CD4-positive, CD25-positive, alpha-beta regulatory T cell (primary cell): Measurements from ENCODE around the gene PHLDB3. TPM values are rescaled to one million over a fixed set of nuclear protein-coding genes. Genes with fewer than 3 reads are reported as not detected.
"Not testable (repeated sequence)": the region's sequence is repeated elsewhere in the genome, so short reads cannot be mapped to it uniquely, and the experiment has no call there.

Source experiments
- ATAC-seq, 2 donors: fragments of 150-1000 bp; cut with Tn5 transposase; one replicate each; pipeline ENCODE4 v1.10.0; 2021; ENCODE audit warnings: low read depth in 2 of 2, moderate number of reproducible peaks in 2 of 2, moderate library complexity in 1 of 2
- DNase-seq, 3 donors: peaks; one replicate each; pipeline versions ENCODE4 v3.0.0 to v3.0.0-alpha.2; 2012 to 2022; ENCODE audit warnings: mixed read lengths in 1 of 3
- H3K27ac ChIP-seq: one replicate; pipeline ENCODE4 v1.7.0; 2013; ENCODE audit warnings: mild to moderate bottlenecking, low read length; ENCODE audit not compliant: insufficient read depth, poor library complexity, severe bottlenecking
- H3K27me3 ChIP-seq: one replicate; pipeline ENCODE4 v1.7.0; 2013; ENCODE audit warnings: low read length; ENCODE audit not compliant: control insufficient read depth, insufficient read depth
- H3K36me3 ChIP-seq: one replicate; pipeline ENCODE4 v1.7.0; 2013; ENCODE audit warnings: mild to moderate bottlenecking, low read length, moderate library complexity; ENCODE audit not compliant: control insufficient read depth, insufficient read depth
- H3K4me1 ChIP-seq: 2 replicates; pipeline ENCODE4 v1.7.0; 2013; ENCODE audit warnings: mild to moderate bottlenecking, low read length; ENCODE audit not compliant: insufficient read depth, control insufficient read depth, poor library complexity, severe bottlenecking
- H3K4me3 ChIP-seq: one replicate; pipeline ENCODE4 v1.7.0; 2013; ENCODE audit warnings: low read depth, mild to moderate bottlenecking, low read length, moderate library complexity
- H3K9me3 ChIP-seq, 2 experiments: 1 replicate in 1 of 2; 2 replicates in 1 of 2; pipeline ENCODE4 v1.7.0; 2013; ENCODE audit warnings: low read length in 2 of 2, mild to moderate bottlenecking in 1 of 2, moderate library complexity in 1 of 2; ENCODE audit not compliant: control insufficient read depth in 2 of 2
- H3K27ac Mint-ChIP-seq, 3 donors: one replicate each; pipeline ENCODE4 v1.8.0; 2020 to 2022; ENCODE audit warnings: mild to moderate bottlenecking in 3 of 3, mixed read lengths in 3 of 3, moderate library complexity in 2 of 3
- H3K27me3 Mint-ChIP-seq: one replicate; pipeline ENCODE4 v1.8.0; 2022; ENCODE audit warnings: mild to moderate bottlenecking, mixed read lengths
- H3K36me3 Mint-ChIP-seq: one replicate; pipeline ENCODE4 v1.8.0; 2020; ENCODE audit warnings: mixed read lengths
- H3K4me1 Mint-ChIP-seq, 4 donors: one replicate each; pipeline ENCODE4 v1.8.0; 2020 to 2022; ENCODE audit warnings: mixed read lengths in 4 of 4, mild to moderate bottlenecking in 1 of 4
- H3K4me3 Mint-ChIP-seq, 4 donors: one replicate each; pipeline ENCODE4 v1.8.0; 2020 to 2022; ENCODE audit warnings: mild to moderate bottlenecking in 4 of 4, mixed read lengths in 4 of 4, moderate library complexity in 3 of 4
- H3K9me3 Mint-ChIP-seq, 7 donors: one replicate each; pipeline ENCODE4 v1.8.0; 2020 to 2022; ENCODE audit warnings: mixed read lengths in 7 of 7, mild to moderate bottlenecking in 3 of 7, moderate library complexity in 2 of 7
- polyA plus RNA-seq, 4 donors: library from polyadenylated mRNA; unstranded; fragments of 300-500 nt; fragmentation: Illumina TruSeq; gene quantifications; one replicate each; pipeline ENCODE4 v1.2.3, GENCODE V29; 2021
- total RNA-seq: library from RNA; stranded (reverse); gene quantifications from one replicate; pipeline ENCODE4 v1.2.3, GENCODE V29; 2022

PHLDB3 gene
- total and polyA plus RNA-seq, 5 donors from 2014 or later = 1.5 to 64.1 (median 4.2) TPM

DNA sequence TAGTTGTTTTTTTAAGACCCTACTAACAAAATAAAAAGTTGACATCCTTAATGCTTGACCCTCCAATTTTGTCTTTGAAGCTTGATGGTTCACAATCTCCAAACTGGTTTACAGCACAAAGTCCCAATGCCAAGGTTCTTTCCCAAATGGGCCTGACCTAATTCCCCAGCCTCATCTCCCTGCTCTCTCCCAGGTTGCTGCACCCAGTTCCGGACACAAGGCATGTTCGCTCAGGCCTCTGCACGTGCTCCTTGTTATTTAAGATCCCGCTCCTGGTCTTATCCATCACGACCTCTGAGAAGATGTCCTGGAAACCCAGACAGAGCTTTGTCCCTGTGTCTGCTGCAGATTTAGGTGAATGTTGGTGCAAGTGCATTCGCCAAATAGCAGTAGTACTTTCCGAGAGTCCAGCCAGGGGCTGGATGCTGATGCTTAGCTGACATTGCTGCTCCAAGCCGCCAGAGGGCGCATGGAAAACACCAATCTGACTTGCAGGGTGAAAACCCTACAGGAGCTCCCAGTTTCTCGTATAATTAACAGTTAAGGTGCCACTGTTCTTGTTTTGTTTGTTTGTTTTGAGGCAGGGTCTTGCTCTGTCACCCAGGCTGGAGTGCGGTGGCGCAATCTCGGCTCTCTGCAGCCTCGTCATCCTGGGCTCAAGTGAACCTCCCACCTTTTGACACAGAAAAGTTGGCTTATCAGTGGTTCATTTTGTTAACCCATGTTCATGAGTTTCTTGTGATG lies 57.6 kb downstream of the PHLDB3 start:
- DNase-seq (peak; percentile 68 to 80 (median 79)), ATAC-seq (peak; percentile 60 to 78)
- H3K4me3 ChIP-seq = no peak overlapping the region
- H3K27ac ChIP-seq = no peak overlapping the region
- no peaks in the 10 kb centered on the region for H3K36me3 ChIP-seq
- H3K4me1 Mint-ChIP-seq = peaks cover 8 to 33% (median 17%) of the 10 kb centered on the region in 4 donors
- no peaks in the 10 kb centered on the region for H3K27me3 Mint-ChIP-seq
- no peak overlapping the region for H3K4me3 Mint-ChIP-seq
- no peaks in the 10 kb centered on the region for H3K27me3 ChIP-seq
- H3K36me3 Mint-ChIP-seq = no peaks in the 10 kb centered on the region
- H3K9me3 Mint-ChIP-seq = no peaks in the 10 kb centered on the region
- H3K27ac Mint-ChIP-seq = peak overlapping the region; percentile 68 to 79 (median 73)
- peaks cover 5% of the 10 kb centered on the region for H3K4me1 ChIP-seq
- no peaks in the 10 kb centered on the region for H3K9me3 ChIP-seq

DNA sequence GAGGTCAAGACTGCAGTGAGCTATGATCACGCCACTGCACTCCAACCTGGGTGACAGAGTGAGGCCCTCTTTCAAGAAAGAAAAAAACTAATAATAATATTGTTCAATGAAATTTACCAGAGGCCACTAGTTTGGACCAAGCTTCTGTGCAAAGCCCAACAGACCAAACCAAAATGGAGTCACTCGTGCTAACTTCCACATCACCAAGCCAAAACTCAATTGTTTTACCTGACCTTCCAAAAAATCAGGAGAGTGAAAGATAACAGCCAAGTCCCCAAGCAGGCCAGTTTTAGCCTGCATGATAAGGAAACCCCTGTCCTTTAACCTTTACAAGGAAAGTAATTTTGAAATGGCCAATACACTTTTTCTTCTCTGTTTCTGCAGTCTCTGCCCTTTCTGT lies 59.1 kb downstream of the PHLDB3 start:
- no peaks in the 10 kb centered on the region for H3K36me3 ChIP-seq
- peaks cover 5% of the 10 kb centered on the region for H3K4me1 ChIP-seq
- no peak for DNase-seq
- Mint-ChIP-seq H3K4me3 (no peak overlapping the region), H3K36me3 (no peaks in the 10 kb centered on the region), H3K4me1 (peaks cover 8 to 37% (median 19%) of the 10 kb centered on the region in 4 donors), H3K27ac (peak overlapping the region in 2 of 3 donors; percentile 29 to 86), H3K27me3 (peaks cover 3% of the 10 kb centered on the region), H3K9me3 (peaks cover 0 to 3% (median 0%) of the 10 kb centered on the region in 7 donors)
- H3K9me3 ChIP-seq = no peaks in the 10 kb centered on the region
- no peaks in the 10 kb centered on the region for H3K27me3 ChIP-seq
- H3K4me3 ChIP-seq = no peak overlapping the region
- ATAC-seq = no peak
- H3K27ac ChIP-seq = no peak overlapping the region

DNA sequence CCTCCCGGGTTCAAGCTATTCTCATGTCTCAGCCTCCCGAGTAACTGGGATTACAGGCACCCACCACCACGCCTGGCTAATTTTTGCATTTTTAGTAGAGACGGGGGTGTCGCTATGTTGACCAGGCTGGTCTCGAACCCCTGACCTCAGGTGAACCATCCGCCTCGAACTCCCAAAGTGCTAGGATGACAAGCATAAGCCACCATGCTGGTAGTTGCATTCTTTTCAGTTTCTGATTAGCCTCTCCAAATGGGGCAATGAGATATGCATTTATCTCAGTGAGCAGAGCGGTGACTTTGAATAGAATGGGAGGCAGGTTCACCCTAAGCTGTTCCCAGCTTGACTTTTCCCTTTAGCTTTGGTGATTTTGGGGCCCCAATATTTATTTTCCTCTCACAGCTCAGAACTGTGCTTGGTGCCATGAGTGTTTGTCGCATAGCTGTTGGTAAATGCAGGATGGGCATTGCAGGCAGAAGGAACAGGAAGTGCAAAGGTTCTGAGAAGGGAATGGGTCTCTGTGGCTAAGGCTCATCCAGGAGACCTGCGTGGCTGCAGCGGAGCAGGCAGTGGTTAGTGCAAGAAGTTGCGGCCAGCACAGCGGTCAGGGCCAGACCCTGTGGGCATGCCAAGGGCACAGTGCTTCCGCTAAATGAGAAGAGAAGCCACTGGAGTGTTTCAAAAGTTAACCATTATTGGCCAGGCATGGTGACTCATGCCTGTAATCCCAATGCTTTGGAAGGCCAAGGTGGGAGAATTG lies 59.8 kb downstream of the PHLDB3 start:
- Histone ChIP-seq H3K4me3 (no peak overlapping the region), H3K27ac (no peak overlapping the region), H3K36me3 (no peaks in the 10 kb centered on the region), H3K27me3 (no peaks in the 10 kb centered on the region), H3K4me1 (peaks cover 12% of the 10 kb centered on the region), H3K9me3 (no peaks in the 10 kb centered on the region)
- H3K4me1 Mint-ChIP-seq = peaks cover 8 to 43% (median 21%) of the 10 kb centered on the region in 4 donors
- peaks cover 5% of the 10 kb centered on the region for H3K27me3 Mint-ChIP-seq
- H3K36me3 Mint-ChIP-seq = no peaks in the 10 kb centered on the region
- no peak for ATAC-seq
- peak overlapping the region; percentile 4 to 74 (median 47) for H3K27ac Mint-ChIP-seq
- peaks cover 0 to 3% (median 0%) of the 10 kb centered on the region in 7 donors for H3K9me3 Mint-ChIP-seq
- no peak for DNase-seq
- no peak overlapping the region for H3K4me3 Mint-ChIP-seq

DNA sequence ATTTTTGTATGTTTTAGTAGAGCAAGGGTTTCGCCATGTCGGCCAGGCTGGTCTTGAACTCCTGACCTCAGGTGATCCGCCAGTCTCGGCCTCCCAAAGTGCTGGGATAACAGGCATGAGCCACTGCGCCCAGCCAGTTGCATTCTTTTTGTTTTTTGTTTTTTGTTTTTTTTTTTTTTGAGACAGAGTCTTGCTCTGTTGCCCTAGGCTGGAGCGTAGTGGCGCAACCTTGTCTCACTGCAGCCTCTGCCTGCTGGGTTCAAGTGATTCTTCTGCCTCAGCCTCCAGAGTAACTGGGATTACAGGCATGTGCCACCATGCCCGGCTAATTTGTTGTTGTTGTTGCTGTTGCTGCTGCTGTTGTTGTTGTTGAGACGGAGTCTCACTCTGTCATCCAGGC lies 60.5 kb downstream of the PHLDB3 start:
- H3K9me3 ChIP-seq, ATAC-seq, H3K36me3 Mint-ChIP-seq, H3K4me3 Mint-ChIP-seq, H3K9me3 Mint-ChIP-seq, H3K27ac ChIP-seq, DNase-seq, H3K4me3 ChIP-seq, H3K27me3 Mint-ChIP-seq, H3K27me3 ChIP-seq, H3K36me3 ChIP-seq: not testable (repeated sequence)
- H3K4me1 ChIP-seq = peaks cover 16% of the 10 kb centered on the region
- Mint-ChIP-seq H3K27ac (peak overlapping the region in 2 of 3 donors; percentile 47 to 74), H3K4me1 (peaks cover 6 to 49% (median 24%) of the 10 kb centered on the region in 4 donors)

DNA sequence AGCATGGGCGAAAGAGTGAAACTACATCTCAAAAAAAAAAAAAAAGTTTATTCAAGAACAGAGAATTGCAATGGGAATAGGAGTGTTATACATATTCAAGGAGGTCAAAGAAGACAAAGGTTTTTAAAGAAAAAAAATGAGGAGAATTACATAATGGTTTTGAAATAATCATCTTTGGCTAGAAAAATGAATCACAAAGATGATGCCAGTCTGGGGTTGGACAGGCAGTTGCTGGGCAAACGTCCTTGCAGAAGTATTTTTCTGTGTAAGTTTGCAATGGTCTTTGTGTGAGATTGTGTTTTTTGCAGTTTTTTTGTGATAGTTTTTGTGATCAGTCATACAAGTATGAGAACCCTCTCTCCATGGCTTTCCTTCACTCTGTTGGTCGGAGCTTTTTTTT lies 62.8 kb downstream of the PHLDB3 start:
- Mint-ChIP-seq H3K27me3 (peaks cover 5% of the 10 kb centered on the region), H3K27ac (peak overlapping the region; percentile 31 to 93 (median 73)), H3K4me1 (peaks cover 10 to 60% (median 34%) of the 10 kb centered on the region in 4 donors), H3K4me3 (peak overlapping the region in 1 of 4 donors; percentile 48), H3K9me3 (peaks cover 0 to 3% (median 0%) of the 10 kb centered on the region in 7 donors), H3K36me3 (no peaks in the 10 kb centered on the region)
- Histone ChIP-seq H3K9me3 (no peaks in the 10 kb centered on the region), H3K4me1 (peaks cover 31% of the 10 kb centered on the region), H3K36me3 (no peaks in the 10 kb centered on the region), H3K27me3 (no peaks in the 10 kb centered on the region), H3K4me3 (no peak overlapping the region), H3K27ac (no peak overlapping the region)
- DNase-seq = no peak
- no peak for ATAC-seq

DNA sequence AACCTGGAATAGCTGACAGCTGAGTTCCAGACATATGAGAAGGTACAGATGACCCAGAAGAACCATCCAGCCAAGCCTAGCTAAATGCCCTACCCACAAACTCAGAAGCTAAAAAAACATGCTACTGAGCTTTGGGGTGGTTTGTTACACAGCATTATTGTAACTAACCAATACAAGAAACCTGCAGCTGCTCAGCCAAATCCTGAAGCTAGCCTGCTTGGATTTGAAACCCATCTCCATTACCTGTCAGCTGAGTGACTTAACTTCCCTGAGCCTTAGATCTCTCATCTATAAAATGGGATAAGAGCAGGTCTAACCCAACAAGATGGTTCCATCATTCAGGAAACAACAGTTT lies 64.9 kb downstream of the PHLDB3 start:
- H3K4me3 ChIP-seq = peak overlapping the region; percentile 26
- H3K4me1 Mint-ChIP-seq = peaks cover 10 to 60% (median 33%) of the 10 kb centered on the region in 4 donors

DNA sequence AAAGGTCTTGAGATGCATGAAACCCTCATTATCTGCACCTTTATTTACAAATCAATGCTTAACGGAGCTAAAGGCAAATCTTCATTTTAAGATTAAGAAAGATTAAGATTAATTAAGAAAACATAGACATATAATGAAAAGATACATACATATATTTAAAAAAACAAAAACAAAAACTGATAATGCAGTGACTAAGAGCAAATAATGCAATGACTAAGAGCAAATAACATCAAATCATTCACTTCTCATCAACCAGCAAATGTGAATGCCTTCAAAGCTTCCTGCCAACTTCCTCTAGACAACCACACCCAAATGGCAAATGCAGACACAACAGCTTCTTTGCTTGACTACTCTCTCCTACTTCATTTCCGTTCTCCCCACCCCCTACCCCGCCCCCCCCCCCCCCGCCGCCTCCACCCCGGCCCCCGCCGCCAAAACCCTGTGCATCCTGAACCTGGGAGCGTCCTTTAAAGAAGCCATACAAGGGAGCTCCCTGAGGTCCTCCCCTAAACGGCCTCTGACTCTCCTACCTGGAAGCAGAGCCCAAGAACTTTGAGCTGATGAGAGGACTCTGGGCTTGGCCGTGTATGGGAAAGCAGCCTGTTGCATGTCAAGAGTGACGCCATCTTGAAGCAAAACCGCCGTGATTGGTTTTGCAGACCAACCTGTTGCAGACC lies 65.4 kb downstream of the PHLDB3 start:
- peaks cover 5% of the 10 kb centered on the region for H3K27me3 Mint-ChIP-seq
- Histone ChIP-seq H3K27me3 (no peaks in the 10 kb centered on the region), H3K4me1 (peaks cover 35% of the 10 kb centered on the region), H3K36me3 (no peaks in the 10 kb centered on the region), H3K4me3 (peak overlapping the region; percentile 70), H3K9me3 (no peaks in the 10 kb centered on the region), H3K27ac (peak overlapping the region; percentile 78)
- DNase-seq (peak; percentile 46 to 93 (median 80)), ATAC-seq (peak; percentile 98 to 99)
- H3K4me1 Mint-ChIP-seq = peaks cover 10 to 58% (median 32%) of the 10 kb centered on the region in 4 donors
- peak overlapping the region; percentile 92 to 98 (median 94) for H3K27ac Mint-ChIP-seq
- no peaks in the 10 kb centered on the region for H3K36me3 Mint-ChIP-seq
- peak overlapping the region in 3 of 4 donors; percentile 62 to 74 (median 68) for H3K4me3 Mint-ChIP-seq
- H3K9me3 Mint-ChIP-seq = peaks cover 0 to 3% (median 0%) of the 10 kb centered on the region in 7 donors

More for the DNA sequence above, 64.9 kb downstream of the PHLDB3 start:
- DNase-seq (no peak), ATAC-seq (no peak)
- peak overlapping the region in 3 of 4 donors; percentile 23 to 72 (median 62) for H3K4me3 Mint-ChIP-seq
- H3K27me3 Mint-ChIP-seq = peaks cover 5% of the 10 kb centered on the region
- Histone ChIP-seq H3K27me3 (no peaks in the 10 kb centered on the region), H3K36me3 (no peaks in the 10 kb centered on the region), H3K9me3 (no peaks in the 10 kb centered on the region), H3K27ac (no peak overlapping the region), H3K4me1 (peaks cover 35% of the 10 kb centered on the region)
- H3K36me3 Mint-ChIP-seq = no peaks in the 10 kb centered on the region
- peak overlapping the region in 2 of 3 donors; percentile 86 to 92 for H3K27ac Mint-ChIP-seq
- H3K9me3 Mint-ChIP-seq = peaks cover 0 to 3% (median 0%) of the 10 kb centered on the region in 7 donors
